OCI-LY7 (cell line): Measurements from ENCODE around the gene ARHGAP23.

Experiments used
- EZH2phosphoT487 ChIP-seq: fragments of 200-600 bp; sonication (generic); IDR thresholded peaks from 2 replicates; pipeline ENCODE4 v1.6.1; 2018; ENCODE audit warnings: low read depth, borderline replicate concordance, mild to moderate bottlenecking, mixed run types, antibody characterized with exemption, low read length, moderate library complexity, mixed read lengths
- TF ChIP-seq, protein P1 (sequence below): fragments of 200-600 bp; sonication (generic); conservative IDR thresholded peaks from 2 replicates; pipeline ENCODE4 v1.5.1; 2014; ENCODE audit warnings: mild to moderate bottlenecking, antibody characterized with exemption, low read length, moderate library complexity, mixed read lengths

DNA sequence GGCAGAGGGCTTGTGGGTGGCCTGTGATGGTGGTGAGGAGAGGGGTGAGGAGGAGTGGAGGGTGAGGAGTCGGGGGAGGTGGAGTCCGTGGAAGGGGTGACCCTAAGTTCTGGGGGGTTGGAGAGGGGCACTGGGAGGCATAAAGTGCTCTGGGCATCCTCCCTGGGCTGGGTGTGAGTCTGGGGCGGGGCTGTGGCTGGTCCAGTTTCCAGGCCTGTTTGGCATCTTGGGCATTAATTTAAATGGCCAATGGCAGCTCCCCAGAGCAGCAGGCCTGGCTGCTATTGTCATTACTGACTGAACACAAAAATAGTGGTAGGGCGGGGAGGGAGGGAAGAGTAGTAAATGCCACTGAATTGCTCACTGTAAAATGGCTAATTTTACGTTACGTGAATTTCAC is 7.7 kb upstream of the ARHGAP23 start:
- TF ChIP-seq, protein P1, sequence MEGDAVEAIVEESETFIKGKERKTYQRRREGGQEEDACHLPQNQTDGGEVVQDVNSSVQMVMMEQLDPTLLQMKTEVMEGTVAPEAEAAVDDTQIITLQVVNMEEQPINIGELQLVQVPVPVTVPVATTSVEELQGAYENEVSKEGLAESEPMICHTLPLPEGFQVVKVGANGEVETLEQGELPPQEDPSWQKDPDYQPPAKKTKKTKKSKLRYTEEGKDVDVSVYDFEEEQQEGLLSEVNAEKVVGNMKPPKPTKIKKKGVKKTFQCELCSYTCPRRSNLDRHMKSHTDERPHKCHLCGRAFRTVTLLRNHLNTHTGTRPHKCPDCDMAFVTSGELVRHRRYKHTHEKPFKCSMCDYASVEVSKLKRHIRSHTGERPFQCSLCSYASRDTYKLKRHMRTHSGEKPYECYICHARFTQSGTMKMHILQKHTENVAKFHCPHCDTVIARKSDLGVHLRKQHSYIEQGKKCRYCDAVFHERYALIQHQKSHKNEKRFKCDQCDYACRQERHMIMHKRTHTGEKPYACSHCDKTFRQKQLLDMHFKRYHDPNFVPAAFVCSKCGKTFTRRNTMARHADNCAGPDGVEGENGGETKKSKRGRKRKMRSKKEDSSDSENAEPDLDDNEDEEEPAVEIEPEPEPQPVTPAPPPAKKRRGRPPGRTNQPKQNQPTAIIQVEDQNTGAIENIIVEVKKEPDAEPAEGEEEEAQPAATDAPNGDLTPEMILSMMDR, result no peak
- TF ChIP-seq EZH2phosphoT487, result no peak
